Left forelimb (tissue), 1 donor: ENCODE results near the gene PTPN2.
"Not testable (repeated sequence)": the region's sequence is repeated elsewhere in the genome, so short reads cannot be mapped to it uniquely, and the experiment has no call there.

Experiments
- DNase-seq: peaks from one replicate; pipeline ENCODE4 v3.0.0-alpha.2; 2018; ENCODE audit warnings: low spot score

The PTPN2 gene

DNA sequence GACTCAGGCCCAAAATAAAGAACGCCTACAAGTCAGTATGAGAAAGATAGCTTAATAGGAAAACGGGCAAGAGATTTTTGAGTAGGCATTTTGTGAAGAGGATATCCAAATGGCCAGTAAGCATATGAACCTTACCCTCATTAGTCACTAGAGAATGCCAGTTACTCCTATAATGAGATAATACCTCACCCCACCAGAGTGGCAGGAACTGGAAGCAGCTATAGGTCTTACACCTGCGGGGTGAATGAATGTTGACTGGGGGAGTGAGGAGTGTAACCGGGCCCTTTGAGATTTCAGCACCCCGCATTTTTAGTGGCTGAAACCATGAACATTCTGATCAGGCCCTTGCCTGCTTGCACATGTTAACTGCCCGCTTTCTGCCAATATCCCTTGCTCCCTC lies 7.5 kb upstream of the PTPN2 start:
- DNase-seq, result no peak

DNA sequence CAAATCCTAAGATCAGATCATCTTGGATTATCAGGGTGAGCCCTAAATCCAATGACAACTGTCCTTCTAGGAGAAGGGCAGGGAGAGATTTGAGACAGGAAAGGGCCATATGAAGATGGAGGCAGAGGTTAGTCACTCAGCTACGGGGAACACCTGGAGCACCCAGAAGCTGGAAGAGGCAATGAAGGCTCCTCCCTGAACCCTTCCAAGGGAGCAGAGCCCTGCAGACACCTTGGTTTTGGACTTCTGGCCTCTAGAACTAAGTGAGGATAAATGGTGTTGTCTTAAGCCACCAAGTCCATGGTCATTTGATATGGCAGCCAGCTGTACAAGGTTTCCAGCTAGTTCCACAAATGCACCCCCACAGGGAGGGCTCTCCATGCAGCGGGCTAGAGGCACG lies 6.9 kb upstream of the PTPN2 start:
- no peak for DNase-seq

DNA sequence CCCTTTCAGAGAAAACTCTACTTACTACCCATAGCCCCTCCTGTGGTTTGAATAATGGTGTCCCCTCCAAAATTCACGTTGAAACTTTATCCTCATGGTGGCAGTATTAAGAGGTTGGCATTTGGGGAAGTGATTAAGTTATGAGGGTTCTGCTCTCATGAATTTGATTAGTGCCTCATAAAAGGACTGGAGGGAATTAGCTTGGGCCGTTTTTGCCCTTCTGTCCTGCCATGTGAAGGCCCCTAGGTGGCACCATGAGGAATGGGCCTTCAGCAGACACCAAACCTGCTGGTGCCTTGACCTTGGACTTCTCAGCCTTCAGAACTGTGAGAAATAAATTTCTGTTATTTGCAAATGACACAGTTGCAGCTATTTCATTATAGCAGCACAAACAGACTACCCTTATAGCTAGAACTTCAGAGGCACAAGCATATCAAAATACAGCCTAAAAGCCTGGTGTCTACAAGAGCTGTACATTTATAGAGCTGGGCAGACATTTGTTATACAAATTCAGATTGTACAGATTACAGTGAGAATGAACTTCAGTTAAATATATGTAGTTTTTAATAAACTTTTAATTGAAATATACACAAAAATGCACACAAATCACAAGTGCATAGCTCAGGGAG lies 2.6 kb upstream of the PTPN2 start:
- no peak for DNase-seq

DNA sequence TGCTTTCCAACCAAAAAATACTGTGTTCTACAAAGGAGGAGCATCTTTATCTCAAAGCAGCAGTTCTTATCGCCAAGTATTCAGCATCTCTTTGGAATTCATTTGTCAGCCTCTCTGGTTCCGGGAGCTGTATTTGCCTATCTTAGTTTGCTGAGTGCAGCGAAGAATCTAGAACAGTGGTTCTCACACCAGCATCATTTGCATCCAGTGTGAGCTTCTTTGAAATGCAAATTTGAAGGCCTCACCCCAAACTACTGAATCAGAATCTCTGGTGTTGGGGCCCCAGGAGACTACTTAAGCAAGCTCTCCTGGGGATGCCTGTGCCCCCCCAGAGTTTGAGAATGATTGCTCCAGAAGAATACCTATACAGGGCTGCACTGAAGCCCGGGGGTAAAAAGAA lies 1.5 kb upstream of the PTPN2 start:
- DNase-seq, result no peak

DNA sequence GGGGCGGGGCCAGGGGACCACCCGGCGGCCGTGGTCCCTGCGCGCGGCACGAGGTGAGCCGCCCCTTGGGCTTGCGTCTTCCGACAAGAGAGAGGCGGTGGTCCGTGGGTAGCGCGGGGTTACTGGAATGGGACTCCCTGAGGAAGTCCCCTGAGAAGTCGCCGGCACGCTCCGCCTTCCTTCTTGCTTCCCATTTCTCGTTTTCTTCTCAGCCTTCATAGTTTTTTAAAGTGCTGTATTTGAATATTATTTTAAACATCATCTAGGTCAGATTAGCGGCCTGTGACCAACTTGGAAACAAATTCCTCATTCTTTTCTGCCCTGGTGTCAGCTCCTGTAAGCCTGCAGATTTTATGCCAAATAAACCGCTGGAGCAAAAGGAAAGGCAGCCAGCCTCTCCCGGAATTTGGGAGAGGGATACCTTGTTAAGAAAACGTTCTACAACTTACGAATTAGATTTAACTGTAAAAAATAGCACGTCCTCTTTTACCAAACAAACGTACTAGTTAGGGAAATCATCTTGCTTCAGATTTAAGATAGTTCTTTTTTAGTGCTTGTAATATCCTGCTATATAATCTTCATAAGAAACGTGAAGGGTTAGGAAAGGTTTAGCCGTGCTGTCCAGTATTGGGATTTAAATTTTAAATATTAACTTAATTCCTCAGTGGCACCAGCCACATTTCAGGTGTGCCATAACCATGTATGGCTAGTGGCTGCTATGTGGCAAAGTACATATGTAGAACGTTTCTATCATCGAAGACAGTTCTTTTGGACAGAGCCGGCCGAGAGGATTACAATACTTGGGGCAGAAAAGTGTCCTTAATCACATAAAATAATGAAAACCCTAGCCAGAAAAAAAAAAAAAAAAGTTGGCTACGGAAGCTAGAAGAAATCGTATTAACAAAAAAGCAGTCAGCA lies 628 bp upstream of the PTPN2 start:
- DNase-seq, result no peak

DNA sequence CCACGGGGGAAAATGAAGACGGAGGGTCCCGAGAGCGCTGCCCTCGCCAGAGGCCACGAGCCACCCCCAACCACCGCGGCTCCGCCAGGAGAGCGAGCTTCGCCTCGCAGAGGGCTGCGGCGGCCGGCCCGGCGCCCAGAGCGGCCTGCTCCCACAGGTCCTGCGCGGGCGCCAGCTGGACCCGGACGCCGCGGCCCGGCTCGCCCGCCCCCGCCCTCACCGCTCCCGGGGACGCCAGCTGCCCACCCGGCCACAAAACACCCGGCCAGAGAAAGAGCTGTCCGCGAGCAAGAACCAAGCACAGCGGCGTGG lies 709 bp downstream of the PTPN2 start:
- DNase-seq, result no peak

DNA sequence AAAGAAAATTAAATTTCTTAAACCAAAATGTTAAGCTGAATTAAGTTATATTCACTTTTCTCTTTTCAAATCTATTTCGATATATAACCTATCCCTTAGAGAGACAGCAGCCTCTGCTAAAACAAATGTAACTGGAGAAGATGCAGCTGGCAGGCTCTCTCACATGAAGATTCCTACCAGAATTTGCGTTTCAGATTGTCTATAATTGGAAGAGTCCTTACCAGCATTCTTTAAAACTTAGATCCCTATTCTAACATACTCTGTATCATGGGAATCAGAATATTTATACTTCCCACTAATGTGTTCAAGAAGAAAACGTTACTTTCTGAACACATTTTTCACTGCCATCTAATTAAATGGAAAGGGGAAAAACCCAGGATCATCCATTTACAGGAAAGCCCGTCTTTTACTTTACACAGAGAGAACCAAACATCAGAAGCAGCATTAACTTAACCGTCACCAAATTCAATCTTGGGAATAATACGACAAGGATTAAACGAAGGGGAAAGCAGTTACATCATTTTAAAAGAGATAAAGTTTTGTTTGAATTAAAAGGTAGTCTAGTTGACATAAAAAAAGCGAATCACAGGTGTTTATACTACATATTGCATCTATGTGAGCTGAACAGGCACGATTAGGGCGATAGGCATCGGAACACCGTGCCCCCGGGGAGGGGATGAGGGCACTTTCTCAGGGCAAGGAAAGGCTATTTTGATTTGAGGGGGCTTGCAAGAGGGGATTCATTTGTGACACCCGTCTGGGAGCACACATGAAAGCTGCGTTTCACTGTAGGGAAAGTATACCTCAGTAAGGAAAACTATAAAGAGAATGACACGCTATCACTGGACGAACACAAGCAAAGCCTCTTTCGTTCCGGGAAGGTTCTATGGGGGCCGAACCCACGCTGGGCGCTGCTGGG lies 1.3 kb downstream of the PTPN2 start:
- DNase-seq, result no peak

DNA sequence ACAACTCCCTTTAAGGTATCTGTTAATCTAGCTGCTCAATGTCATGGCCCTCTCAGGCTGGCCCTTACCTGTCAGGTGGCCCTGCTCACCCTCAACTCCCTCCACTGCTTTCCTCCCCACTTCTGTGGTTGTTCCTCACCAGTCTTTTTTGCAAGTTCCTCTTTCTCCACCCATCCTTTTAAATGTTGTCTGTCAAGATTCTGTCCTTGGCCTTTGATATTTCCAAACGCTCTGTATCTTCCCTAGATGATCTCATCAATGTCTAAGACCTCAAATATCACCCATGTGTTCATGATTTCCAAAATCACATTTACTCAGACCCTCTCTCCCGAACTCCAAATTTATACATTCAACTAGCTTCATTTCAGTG lies 3.5 kb downstream of the PTPN2 start:
- DNase-seq, result no peak

DNA sequence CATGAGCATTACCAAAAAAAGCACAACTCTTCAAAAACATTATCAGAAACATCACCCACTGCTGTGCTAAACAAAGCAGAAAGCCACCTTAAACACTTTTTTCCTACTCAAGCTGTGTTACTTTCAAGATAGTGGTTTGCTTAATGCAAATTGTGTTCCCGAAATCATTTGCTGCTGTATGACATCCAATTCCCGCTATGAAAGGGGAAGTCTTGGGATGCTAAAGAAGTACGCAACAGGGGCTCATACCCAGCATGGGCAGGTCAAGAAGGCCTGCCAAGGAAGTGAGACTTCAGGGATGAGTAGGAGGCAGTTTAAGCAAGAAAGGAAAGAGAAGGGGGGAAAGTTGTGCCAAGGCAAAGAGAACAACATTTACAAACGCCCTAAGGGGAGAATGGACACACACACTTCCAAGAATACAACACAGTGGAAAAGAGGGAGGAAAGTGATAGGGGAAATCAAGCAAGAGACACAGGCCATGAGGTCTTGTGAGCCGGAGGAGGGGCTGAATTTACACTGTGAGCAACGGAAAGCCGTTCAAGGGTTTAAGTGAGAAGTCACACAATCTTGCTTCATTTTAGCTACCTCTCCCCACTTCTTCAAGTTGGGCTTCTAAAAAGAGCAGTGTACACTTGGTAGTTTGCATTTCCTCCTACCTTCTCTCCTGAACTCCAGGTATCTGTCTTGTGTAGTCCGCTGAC lies 4.0 kb downstream of the PTPN2 start:
- no peak for DNase-seq

DNA sequence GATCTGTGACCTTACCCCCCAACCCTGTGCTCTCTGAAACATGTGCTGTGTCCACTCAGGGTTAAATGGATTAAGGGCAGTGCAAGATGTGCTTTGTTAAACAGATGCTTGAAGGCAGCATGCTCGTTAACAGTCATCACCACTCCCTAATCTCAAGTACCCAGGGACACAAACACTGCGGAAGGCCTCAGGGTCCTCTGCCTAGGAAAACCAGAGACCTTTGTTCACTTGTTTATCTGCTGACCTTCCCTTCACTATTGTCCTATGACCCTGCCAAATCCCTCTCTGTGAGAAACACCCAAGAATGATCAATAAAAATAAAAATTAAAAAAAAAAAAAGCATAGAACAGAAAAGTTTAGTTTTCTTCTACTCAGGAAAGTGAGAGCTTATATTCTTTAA lies 9.0 kb downstream of the PTPN2 start:
- not testable (repeated sequence) for DNase-seq

DNA sequence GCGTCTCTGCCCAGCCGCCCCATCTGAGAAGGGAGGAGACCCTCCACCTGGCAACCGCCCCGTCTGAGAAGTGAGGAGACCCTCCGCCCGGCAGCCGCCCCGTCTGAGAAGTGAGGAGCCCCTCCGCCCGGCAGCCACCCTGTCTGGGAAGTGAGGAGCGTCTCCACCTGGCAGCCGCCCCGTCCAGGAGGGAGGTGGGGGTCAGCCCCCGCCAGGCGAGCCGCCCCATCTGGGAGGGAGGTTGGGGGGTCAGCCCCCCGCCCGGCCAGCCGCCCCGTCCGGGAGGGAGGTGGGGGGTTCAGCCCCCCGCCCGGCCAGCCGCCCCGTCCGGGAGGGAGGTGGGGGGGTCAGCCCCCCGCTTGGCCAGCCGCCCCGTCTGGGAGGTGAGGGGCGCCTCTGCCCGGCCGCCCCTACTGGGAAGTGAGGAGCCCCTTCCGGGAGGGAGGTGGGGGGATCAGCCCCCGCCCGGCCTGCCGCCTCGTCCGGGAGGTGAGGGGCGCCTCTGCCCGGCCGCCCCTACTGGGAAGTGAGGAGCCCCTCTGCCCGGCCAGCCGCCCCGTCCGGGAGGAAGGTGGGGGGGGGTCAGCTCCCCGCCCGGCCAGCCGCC lies 10.0 kb downstream of the PTPN2 start:
- not testable (repeated sequence) for DNase-seq

DNA sequence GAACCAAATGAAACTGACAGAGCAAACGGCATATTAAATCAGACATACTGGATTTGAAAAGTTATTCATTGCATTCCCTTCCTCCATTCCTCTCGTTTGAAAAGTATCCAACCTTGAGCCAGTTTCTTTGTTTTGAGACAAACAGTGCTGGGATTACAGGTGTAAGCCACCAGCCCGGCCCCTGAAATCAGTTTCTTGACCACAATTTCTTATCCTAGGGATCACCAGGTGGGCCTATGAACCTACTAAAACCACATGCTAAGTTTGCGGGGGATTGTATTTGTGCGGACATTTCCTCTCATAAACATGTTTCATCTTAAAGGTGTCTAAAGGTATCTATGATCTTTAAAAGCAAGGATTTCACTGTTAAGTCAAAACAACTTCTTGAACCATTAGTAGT lies 11.6 kb downstream of the PTPN2 start:
- DNase-seq, result no peak

DNA sequence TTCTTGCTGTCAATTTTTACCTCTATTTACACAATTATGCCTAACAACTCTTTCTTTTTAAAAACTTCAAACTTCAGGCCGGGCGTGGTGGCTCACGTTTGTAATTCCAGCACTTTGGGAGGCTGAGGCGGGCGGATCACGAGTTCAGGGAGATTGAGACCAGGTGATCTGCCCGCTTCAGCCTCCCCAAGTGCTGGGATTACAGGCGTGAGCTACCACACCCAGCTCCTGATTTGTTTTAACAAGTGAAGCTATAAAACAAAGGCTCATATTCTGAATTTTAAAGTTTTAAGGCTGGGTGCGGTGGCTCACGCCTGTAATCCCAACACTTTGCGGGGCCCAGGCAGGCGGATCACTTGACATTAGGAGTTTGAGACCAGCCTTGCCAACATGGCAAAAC lies 15.5 kb downstream of the PTPN2 start:
- no peak for DNase-seq

DNA sequence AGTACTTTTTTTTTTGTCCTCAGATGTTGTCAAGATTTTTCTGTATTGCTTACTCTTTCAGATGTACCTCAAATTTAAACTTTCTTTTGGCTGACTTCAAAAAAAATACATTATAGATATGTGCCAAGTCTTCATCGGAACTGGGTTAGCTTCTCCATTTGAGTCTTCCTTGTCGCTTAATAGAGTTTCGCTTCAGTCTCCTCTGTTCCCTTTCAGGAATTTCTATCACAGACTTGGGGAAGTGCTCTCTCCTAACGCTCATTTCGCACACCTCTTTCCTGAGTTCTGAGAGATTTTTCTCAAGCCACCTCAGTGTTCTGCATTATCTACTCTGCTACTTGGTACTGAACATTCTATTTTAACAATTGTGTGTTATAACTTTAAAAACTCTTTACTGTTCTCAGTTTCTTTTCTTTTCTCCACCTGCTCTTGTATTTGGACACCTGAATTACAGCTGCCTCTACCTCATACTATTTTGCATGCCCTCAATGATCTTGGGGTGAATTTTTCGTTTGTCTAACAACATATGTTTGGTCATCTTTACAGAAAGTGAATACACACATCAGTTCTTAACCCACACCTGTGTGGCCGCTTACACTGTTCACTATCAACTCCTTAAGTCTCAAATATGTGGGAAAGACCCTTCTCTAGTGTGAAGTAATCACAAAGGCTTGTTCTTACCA lies 16.5 kb downstream of the PTPN2 start:
- no peak for DNase-seq

DNA sequence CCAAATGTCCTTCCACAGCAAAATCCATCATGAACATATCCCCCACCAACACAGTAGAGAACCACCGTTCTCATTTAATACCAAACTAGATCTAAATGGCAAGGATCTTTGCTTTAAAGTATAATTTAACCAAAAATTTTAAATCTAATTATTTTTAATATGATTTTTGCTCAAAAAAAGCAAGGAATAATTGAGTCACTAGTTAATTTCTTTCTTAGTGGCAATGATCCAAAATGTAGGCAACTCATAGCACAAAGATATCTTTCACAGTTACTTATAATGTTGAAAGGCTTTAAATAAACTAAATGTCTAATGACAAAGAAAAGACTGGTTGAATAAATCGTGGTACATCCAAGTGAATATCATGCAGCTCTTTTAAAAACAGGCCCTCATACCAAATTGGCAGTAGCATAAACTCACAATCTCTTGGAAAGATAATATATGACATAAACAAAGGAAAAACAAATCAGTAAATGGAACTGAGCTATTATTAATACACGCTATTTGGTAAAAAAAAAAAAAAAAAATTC lies 20.3 kb downstream of the PTPN2 start:
- DNase-seq, result no peak

DNA sequence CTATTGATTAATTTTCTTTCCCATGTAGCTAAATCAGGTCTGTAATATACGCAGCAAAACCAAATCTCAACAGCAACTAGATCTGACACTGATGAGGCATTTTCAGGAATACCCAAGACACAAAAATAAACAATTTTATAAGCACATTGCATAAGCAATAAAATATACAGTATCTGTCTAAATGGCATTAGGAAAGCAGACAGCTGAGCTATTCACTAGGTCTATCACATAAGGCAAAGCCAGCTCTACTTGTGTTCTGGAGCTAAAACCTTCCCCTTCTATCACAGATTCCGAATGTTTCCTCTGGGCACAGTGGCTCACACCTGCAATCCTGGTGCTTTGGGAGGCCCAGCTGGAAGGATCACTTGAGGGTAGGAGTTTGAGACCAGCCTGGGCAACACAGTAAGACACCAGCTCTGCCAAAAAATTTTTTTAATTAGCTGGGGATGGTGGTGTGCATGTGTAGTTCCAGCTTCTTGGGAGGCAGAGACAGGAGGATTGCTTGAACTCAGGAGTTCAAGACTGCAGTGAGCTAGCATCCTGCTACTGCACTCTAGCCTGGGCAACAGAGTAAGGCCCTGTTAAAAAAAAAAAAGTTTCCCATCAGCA lies 21.1 kb downstream of the PTPN2 start:
- no peak for DNase-seq

DNA sequence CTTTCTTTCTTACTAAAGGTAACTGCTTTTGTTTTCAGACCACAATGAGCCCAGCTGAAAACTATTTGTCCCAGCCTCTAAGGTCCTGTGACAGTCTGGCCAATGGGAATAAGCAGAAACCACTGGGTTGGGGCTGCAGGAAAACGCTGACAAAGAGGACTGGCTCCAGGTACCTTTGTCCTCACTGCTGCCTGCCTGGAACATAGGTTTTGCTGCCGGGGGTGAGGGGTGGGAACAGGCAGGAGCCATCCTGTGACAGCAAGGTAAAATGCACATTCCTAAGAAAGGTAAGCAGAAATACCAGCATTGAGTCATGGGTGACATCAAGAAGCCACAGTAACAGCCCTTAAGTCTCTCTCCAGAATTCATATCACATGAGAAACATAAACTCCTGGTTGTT lies 21.6 kb downstream of the PTPN2 start:
- DNase-seq, result no peak

DNA sequence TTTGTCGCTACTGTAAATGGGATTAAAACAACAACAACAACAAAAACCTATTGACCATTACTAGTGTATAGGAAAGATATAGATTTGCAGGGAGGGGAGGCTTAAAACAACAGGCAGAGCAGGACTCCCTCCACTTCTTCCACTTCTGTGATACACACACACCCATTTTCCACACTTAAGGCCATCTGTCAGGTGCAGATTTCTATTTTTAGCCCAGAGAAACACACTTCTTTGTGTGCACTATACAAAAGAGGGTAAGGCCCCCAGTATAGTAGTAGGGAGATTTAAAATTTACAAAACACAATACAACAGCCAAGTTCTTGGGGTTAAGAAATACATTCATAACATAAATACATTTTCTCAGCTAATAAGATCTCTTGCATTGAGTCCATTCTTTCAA lies 22.4 kb downstream of the PTPN2 start:
- DNase-seq, result no peak

DNA sequence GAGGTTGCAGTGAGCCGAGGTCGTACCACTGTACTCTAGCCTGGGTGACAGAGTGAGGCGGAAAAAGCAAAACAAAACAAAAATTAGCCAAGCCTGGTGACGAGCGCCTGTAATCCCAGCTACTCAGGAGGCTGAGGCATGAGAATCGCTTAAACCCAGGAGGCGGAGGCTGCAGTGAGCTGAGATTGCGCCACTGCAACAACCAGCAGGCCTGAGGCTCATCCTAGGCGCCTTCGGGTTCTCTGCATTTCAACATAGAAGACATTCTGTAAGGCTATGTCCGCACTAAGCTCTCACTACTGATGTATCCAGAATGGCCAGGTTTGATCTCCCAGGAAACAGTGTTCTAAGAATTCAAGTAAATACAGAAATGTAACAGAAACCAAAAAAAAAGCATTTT lies 23.5 kb downstream of the PTPN2 start:
- no peak for DNase-seq

DNA sequence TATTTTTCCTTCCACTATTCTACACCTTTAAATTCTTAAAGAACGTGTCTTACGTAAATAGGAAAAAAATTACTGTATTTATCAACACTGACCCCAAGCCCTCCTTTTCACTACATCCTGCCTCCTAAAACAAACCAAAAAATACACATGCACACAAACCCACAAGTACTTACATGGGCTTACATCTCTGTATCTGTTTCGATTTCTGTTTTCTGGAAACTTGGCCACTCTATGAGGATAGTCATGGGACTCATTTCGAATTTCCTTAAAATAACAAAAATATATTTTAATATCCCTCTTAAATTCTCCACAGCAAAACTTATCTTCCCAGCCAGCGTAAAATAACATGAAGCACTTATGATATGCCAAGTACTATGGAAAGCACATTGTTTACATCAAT lies 25.0 kb downstream of the PTPN2 start:
- no peak for DNase-seq
